HG03565 (cell line): ENCODE results near the gene ZHX3.
"Not testable (repeated sequence)": the region's sequence is repeated elsewhere in the genome, so short reads cannot be mapped to it uniquely, and the experiment has no call there.

Experiments
- ATAC-seq: cut with Tn5 transposase; IDR thresholded peaks from one replicate; pipeline ENCODE4 v1.9.1; 2021; ENCODE audit warnings: mild to moderate bottlenecking, moderate library complexity; ENCODE audit not compliant: unreplicated experiment

ZHX3 gene

GRCh38 chr20:41334443-41335421 is 17.2 kb upstream of the ZHX3 start:
- no peak for ATAC-seq

DNA sequence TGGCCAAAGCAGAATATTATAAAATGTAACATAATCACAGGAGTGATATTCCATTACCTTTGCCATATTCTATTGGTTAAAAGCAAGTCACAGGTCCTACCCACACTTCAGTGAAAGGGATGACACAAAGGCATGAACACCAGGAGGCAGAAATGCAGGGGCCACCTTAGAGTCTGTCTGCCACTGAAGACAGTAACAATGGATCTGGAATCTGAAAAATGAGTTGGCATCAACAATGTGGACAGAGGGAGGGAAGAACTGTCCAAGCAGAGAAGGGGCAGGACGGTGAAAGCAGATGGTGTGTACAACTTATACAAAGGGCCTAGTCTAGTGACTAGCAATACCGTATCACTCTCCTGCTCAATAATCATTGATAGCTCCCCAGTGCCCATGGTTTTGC is 16.5 kb upstream of the ZHX3 start:
- ATAC-seq, result no peak

- ATAC-seq, result no peak
Observed at GRCh38 chr20:41331731-41332130, 14.2 kb upstream of the ZHX3 start.

- ATAC-seq, result no peak
Observed at GRCh38 chr20:41330941-41331340, 13.4 kb upstream of the ZHX3 start.

DNA sequence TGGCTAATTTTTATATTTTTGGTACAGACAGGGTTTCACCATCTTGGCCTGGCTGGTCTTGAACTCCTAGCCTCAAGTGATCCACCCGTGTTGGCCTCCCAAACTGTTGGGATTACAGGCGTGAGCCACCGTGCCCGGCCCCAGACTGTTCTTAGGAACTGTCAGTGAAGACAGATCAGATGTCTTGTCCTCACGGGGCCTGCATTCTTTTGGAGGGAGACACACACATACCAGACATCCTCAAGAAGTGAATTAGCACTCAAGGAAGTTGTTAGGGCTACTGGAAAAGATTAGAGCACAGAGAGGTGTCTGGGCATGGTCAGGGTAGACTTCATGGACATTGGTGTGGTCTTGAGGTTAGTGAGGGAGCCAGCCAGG is 12.8 kb upstream of the ZHX3 start:
- ATAC-seq, result no peak

DNA sequence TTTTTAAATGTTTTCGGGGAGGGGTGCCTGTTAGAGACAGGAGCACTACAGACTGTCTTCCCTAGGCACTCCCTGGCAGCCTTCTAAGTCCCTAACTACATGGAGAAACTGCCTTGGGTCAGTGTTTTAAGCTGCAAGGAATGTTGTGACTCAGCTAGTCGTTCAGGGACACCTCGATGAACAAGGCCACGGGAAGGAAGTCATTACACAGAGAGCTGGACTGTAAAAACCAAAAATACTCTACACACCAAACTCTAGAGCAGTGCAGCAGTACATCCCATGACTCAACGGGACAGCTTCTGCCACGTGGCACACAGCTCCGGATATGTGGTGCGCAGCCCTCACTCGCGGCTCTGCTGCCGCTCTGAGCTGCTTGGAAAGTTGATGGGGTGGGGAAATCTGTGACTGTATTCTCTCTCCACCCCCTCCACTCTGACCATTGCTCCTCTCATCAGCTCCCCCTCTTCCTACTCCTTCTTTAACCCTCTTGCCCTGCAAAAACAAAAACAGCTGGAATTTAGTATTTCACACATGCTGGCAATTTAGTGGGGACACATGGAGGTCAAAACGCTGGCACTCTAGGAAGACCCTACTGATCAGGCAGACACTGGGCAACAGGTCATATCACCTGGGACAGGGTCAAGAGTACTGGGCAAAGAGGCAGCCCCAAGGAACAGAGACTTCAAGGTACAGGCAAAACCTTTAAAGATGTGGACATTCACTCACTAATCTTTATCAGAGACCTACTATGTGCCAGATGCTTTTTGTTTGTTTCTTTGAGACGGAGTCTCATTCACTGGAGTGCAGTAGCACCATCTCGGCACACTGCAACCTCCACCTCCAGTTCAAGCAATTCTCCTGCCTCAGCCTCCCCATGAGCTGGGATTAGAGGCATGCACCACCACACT is 12.2 kb upstream of the ZHX3 start:
- peak; percentile 85 for ATAC-seq

DNA sequence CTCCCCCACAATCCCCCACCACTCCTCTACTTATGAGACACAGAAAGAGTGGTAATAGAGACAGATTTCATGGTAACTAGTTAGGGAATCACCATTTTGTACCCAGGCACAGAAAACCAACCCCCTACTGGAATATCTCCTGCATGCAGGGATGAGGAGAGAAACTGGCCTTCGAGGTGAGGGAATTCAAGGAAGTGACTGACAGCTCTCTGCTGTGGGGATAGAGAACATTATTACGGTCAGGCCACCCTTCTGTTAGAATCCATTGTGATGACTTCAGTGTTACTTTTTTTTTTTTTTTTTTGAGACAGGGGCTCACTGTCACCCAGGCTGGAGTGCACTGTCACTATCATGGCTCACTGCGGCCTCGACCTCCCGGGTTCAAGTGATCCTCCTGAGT is 9.6 kb upstream of the ZHX3 start:
- no peak for ATAC-seq

GRCh38 chr20:41320976-41321375 is 3.4 kb upstream of the ZHX3 start:
- ATAC-seq, result no peak

DNA sequence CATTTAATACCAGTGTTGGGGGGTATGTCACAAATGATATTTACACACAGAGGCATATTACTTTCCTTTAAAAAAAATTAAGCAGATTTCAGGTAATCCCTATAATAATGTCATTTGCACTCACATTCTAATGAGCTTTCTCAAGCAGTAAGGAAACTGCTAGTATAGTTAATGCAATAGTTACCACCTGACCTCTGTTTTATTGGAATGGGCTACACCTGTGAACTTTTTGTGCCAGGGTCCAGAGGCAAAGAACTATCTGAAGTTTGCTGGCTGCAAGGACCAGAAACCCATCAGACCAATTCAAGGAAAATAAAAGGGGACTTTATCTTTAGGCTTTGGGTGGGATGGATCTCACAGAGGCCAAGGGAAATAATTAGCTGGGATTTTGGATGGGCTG is 2.9 kb upstream of the ZHX3 start:
- no peak for ATAC-seq

DNA sequence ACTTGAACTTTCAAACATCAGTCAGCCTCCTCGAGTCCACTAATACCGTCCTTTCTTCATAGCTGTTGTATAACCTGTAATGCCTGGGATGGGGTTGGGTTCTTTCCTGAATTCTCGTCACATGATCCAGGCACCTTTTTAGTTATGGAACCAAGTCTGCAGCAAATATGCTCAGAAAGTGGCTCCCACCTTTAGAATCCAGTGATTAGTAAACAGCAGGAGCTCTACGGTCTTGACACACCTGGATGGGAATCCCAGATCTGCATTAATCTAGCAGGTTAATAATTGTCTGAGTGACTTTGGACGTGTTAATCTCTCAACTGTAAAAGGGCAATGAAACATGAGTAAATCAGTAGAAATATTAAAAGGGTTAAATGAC is 729 bp upstream of the ZHX3 start:
- ATAC-seq, result no peak

GRCh38 chr20:41316602-41317545 is 657 bp downstream of the ZHX3 start:
- peak; percentile 23 for ATAC-seq

- no peak for ATAC-seq
Observed at GRCh38 chr20:41316051-41316450, 1.5 kb downstream of the ZHX3 start.

- no peak for ATAC-seq
Observed at GRCh38 chr20:41314386-41314785, 3.1 kb downstream of the ZHX3 start.

DNA sequence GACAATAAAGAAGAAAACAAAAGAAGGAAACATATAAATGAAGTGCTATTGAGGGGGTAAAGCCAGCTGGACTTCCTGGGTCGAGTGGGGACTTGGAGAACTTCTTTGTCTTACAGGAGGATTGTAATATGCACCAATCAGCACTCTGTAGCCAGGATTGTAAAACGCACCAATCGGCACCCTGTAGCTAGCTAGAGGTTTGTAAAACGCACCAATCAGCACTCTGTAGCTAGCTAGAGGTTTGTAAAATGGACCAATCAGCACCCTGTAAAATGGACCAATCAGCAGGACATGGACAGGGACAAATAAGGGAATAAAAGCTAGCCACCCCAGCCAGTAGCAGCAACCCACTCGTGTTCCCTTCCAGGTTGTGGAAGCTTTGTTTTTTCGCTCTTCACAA is 5.5 kb downstream of the ZHX3 start:
- ATAC-seq, result not testable (repeated sequence)

DNA sequence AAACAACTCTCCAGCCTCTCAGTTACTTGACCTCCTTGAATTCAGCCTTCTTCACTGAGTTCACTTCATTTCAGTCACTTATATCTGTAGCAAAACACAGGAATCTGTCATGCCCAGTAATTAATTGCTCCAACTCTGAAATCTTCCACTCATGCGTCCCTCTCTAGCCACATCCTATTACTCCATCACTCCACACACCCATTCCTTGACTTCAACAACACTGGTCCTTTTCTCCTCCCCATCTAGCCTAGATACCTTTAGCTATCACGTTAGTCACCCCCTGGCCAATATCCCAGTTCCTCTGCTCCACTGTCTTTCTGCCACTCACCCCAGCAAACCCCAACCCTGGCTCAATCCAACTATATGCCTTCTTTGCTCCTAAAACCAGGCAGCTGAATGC is 7.7 kb downstream of the ZHX3 start:
- ATAC-seq, result no peak

DNA sequence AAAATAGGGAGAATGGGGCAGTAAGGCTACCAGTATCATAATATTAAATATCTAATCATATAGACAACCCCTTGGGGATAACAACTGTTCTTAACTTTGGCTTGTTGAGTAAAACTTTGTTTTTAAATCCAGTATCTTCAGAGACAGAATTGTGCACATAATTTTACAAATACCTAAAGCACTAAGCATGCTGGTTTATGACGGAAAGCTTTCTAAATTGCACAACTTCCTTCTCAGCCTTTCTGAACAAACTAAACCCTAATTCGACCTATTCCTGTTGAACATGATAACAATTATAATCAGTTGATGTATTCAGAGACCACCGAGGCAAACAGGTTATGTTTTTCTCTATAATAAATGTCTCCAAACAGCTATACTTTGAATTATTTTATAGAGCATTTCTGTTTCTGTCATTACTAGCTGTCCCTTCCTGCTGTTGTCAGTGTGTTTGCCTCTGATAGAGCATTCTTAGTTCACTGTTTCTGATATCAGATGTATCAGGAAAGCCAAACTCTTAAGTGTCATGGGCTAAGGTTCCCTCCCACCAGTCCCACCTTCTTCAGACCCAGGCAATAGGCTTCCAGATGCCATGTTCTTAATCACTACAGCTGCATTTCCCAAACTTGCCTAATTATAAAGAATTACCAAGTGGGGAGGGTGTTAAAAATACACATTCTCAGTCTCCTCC is 8.7 kb downstream of the ZHX3 start:
- no peak for ATAC-seq

GRCh38 chr20:41308290-41308711 is 9.2 kb downstream of the ZHX3 start:
- ATAC-seq, result no peak

GRCh38 chr20:41307021-41307420 is 10.5 kb downstream of the ZHX3 start:
- ATAC-seq, result no peak

DNA sequence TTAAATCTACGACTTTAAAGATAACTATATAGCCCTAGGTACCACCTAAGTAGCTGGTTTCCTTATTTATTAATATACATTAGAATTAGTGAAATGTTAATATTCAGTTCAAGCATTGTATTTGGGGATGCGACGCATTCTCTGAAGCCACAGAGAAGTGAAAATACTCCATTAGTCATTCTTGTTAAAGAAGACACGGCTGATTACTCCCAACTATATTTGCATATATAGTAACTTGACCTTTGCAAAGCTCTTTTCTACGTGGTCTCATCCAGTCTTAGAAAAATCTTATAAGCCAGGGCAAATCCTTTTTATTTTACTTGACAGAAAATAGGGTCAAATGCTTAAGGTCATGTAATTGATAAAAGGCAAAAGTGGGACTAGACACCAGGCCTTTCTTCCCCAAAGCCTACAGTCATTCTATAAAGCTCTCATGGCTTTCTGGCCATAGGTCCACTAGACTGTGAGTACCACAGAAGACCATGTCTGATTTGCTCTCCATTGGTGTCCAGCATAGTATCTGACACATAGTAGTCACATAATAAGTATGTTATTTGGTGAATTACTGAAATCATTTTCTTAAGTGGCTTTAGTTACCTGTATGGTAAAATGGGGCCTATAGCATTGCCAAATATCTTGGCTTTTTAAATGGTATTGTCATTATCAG is 11.3 kb downstream of the ZHX3 start:
- ATAC-seq, result peak; percentile 90
